Measurements from ENCODE around the gene NUP214.

GRCh38 chr9:131281119-131281965 lies 156.0 kb downstream of the NUP214 start:
- TF ChIP-seq CTCF (IDR thresholded peaks at IDR 0.05): no peak
- no peak for TF ChIP-seq RXRA (IDR thresholded peaks at IDR 0.05; ENCODE audit: borderline replicate concordance, low read depth)
- TF ChIP-seq PBX3 (IDR thresholded peaks at IDR 0.05): no peak
- TF ChIP-seq EP300 (IDR thresholded peaks at IDR 0.05; ENCODE audit: borderline replicate concordance in 1 of 2, low read depth in 1 of 2, low read length in 1 of 2): no peak
- no peak for TF ChIP-seq JUND (IDR thresholded peaks at IDR 0.05)
- no peak for TF ChIP-seq NFIC (IDR thresholded peaks at IDR 0.05; ENCODE audit: borderline replicate concordance)

Data from SK-N-SH (cell line).